OCI-LY7 (cell line): ENCODE results near the gene SYNPO2L.
"Not testable (repeated sequence)": the region's sequence is repeated elsewhere in the genome, so short reads cannot be mapped to it uniquely, and the experiment has no call there.

ENCODE experiments used
- EZH2phosphoT487 ChIP-seq: fragments of 200-600 bp; sonication (generic); IDR thresholded peaks from 2 replicates; pipeline ENCODE4 v1.6.1; 2018; ENCODE audit warnings: low read depth, borderline replicate concordance, mild to moderate bottlenecking, mixed run types, antibody characterized with exemption, low read length, moderate library complexity, mixed read lengths
- TF ChIP-seq, protein P1 (sequence below): fragments of 200-600 bp; sonication (generic); conservative IDR thresholded peaks from 2 replicates; pipeline ENCODE4 v1.5.1; 2014; ENCODE audit warnings: mild to moderate bottlenecking, antibody characterized with exemption, low read length, moderate library complexity, mixed read lengths

DNA sequence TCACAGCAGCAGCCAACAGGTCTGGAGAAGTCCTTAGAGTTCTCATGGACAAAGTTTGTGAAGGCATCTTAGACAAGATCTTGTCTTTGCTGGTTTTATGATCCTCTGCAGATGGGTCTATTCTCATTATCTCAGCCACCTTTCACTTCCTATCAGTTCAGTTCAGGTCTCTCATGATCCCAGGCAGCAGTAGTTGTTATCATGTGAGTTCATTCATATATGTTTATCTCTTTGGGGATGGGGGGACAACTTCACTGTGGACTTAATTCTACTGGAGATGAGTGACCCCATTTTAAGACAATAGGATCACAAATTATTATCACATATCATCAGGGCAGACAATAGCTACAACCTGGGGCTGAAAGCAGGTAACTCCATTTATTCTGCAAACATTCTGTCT lies 48.1 kb upstream of the SYNPO2L start:
- TF ChIP-seq, protein P1, sequence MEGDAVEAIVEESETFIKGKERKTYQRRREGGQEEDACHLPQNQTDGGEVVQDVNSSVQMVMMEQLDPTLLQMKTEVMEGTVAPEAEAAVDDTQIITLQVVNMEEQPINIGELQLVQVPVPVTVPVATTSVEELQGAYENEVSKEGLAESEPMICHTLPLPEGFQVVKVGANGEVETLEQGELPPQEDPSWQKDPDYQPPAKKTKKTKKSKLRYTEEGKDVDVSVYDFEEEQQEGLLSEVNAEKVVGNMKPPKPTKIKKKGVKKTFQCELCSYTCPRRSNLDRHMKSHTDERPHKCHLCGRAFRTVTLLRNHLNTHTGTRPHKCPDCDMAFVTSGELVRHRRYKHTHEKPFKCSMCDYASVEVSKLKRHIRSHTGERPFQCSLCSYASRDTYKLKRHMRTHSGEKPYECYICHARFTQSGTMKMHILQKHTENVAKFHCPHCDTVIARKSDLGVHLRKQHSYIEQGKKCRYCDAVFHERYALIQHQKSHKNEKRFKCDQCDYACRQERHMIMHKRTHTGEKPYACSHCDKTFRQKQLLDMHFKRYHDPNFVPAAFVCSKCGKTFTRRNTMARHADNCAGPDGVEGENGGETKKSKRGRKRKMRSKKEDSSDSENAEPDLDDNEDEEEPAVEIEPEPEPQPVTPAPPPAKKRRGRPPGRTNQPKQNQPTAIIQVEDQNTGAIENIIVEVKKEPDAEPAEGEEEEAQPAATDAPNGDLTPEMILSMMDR: not testable (repeated sequence)
- not testable (repeated sequence) for TF ChIP-seq EZH2phosphoT487
